H1 (cell line): ENCODE measurements around the gene MEGF9.

Experiments
- CEBPB ChIP-seq: IDR thresholded peaks from 2 replicates; pipeline ENCODE4 v1.6.1; 2012; ENCODE audit warnings: low read depth, low read length
- EP300 ChIP-seq, 2 experiments: IDR thresholded peaks; 1 replicate in 1 of 2; 2 replicates in 1 of 2; pipeline ENCODE4 v1.6.1; 2011 to 2012; ENCODE audit warnings: low read depth in 2 of 2, low read length in 2 of 2, mild to moderate bottlenecking in 2 of 2, borderline replicate concordance in 1 of 2, inconsistent platforms in 1 of 2, moderate library complexity in 1 of 2
- EZH2 ChIP-seq: fragments of 200-600 bp; sonication (generic); IDR thresholded peaks from 2 replicates; pipeline ENCODE4 v1.7.1; 2012; ENCODE audit warnings: low read depth, mild to moderate bottlenecking, moderate library complexity, low read length, inconsistent platforms; ENCODE audit not compliant: severe bottlenecking
- GTF2F1 ChIP-seq: IDR thresholded peaks from 2 replicates; pipeline ENCODE4 v1.6.1; 2012; ENCODE audit warnings: low read depth, low read length, improper control_type of control experiment, borderline replicate concordance
- JUND ChIP-seq: IDR thresholded peaks from 2 replicates; pipeline ENCODE4 v1.6.1; 2011; ENCODE audit warnings: mild to moderate bottlenecking, improper control_type of control experiment, low read length
- KDM5A ChIP-seq: fragments of 200-600 bp; IDR thresholded peaks from 2 replicates; pipeline ENCODE4 v1.7.1; 2012; ENCODE audit warnings: mild to moderate bottlenecking, low read length, inconsistent platforms, mixed read lengths
- POLR2A ChIP-seq, 2 experiments: IDR thresholded peaks; 1 replicate in 1 of 2; 2 replicates in 1 of 2; pipeline ENCODE4 v1.6.1; 2011; ENCODE audit warnings: low read depth in 2 of 2, low read length in 2 of 2, mild to moderate bottlenecking in 2 of 2; ENCODE audit errors: control extremely low read depth in 1 of 2
- RAD21 ChIP-seq, 2 experiments: IDR thresholded peaks in 1 of 2; conservative IDR thresholded peaks in 1 of 2; 2 replicates each; pipeline ENCODE4 v1.6.1; 2011; ENCODE audit warnings: low read depth in 2 of 2, low read length in 2 of 2, improper control_type of control experiment in 1 of 2, inconsistent platforms in 1 of 2, mild to moderate bottlenecking in 1 of 2, moderate library complexity in 1 of 2
- RXRA ChIP-seq: IDR thresholded peaks from 2 replicates; pipeline ENCODE4 v1.6.1; 2011; ENCODE audit warnings: low read depth, mild to moderate bottlenecking, low read length, moderate library complexity; ENCODE audit not compliant: insufficient read depth
- SRF ChIP-seq: IDR thresholded peaks from 2 replicates; pipeline ENCODE4 v1.6.1; 2011; ENCODE audit warnings: mild to moderate bottlenecking, low read depth, low read length, moderate library complexity
- SUZ12 ChIP-seq: fragments of 200-600 bp; sonication (generic); IDR thresholded peaks from 2 replicates; pipeline ENCODE4 v1.6.1; 2012; ENCODE audit warnings: mild to moderate bottlenecking, inconsistent platforms, low read length, moderate library complexity, mixed read lengths
- TCF12 ChIP-seq: IDR thresholded peaks from 2 replicates; pipeline ENCODE4 v1.6.1; 2011; ENCODE audit warnings: low read depth, mild to moderate bottlenecking, low read length
- ZNF274 ChIP-seq: IDR thresholded peaks from 2 replicates; pipeline ENCODE4 v1.7.0; 2012; ENCODE audit warnings: low read length, borderline replicate concordance; ENCODE audit errors: extremely low read depth
- TF ChIP-seq, protein P1 (sequence below), 3 experiments: IDR thresholded peaks; 1 replicate in 2 of 3; 2 replicates in 1 of 3; pipeline versions ENCODE4 v1.5.1 to v1.6.1; 2011; ENCODE audit warnings: low read length in 3 of 3, mild to moderate bottlenecking in 3 of 3, inconsistent platforms in 2 of 3, low read depth in 1 of 3, moderate library complexity in 1 of 3; ENCODE audit not compliant: insufficient read depth in 1 of 3; ENCODE audit errors: control extremely low read depth in 1 of 3

- TF ChIP-seq, protein P1, sequence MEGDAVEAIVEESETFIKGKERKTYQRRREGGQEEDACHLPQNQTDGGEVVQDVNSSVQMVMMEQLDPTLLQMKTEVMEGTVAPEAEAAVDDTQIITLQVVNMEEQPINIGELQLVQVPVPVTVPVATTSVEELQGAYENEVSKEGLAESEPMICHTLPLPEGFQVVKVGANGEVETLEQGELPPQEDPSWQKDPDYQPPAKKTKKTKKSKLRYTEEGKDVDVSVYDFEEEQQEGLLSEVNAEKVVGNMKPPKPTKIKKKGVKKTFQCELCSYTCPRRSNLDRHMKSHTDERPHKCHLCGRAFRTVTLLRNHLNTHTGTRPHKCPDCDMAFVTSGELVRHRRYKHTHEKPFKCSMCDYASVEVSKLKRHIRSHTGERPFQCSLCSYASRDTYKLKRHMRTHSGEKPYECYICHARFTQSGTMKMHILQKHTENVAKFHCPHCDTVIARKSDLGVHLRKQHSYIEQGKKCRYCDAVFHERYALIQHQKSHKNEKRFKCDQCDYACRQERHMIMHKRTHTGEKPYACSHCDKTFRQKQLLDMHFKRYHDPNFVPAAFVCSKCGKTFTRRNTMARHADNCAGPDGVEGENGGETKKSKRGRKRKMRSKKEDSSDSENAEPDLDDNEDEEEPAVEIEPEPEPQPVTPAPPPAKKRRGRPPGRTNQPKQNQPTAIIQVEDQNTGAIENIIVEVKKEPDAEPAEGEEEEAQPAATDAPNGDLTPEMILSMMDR (IDR thresholded peaks at IDR 0.05; ENCODE audit: control extremely low read depth in 1 of 3, insufficient read depth in 1 of 3, low read depth in 1 of 3, low read length in 3 of 3): no peak
- TF ChIP-seq CEBPB (no peak), GTF2F1 (no peak), POLR2A (IDR thresholded peaks at IDR 0.05; ENCODE audit: control extremely low read depth in 1 of 2, low read depth in 2 of 2, low read length in 2 of 2) (no peak), EP300 (IDR thresholded peaks at IDR 0.05; ENCODE audit: borderline replicate concordance in 1 of 2, low read depth in 2 of 2, low read length in 2 of 2) (no peak), TCF12 (no peak), RXRA (no peak), SUZ12 (no peak), JUND (no peak), KDM5A (no peak), SRF (no peak), EZH2 (no peak), RAD21 (IDR thresholded peaks at IDR 0.05 in 1 of 2, conservative IDR thresholded peaks at IDR 0.05 in 1 of 2; ENCODE audit: low read depth in 2 of 2, low read length in 2 of 2) (no peak), ZNF274 (no peak)
Measured at GRCh38 chr9:120561709-120562108, 152.6 kb downstream of the MEGF9 start.
